GM18951 (cell line): ENCODE data around the gene JARID2.

Source experiments
- POLR2A ChIP-seq: IDR thresholded peaks from 4 replicates; pipeline ENCODE4 v1.6.1; 2011; ENCODE audit warnings: mild to moderate bottlenecking; ENCODE audit not compliant: insufficient read length, insufficient read depth; ENCODE audit errors: extremely low read depth
- in situ Hi-C: fragments of 300-500 bp; cut with MboI; formaldehyde crosslinking; loops from one replicate; pipeline ENCODE4 v1.12.0; 2022; ENCODE audit warnings: low sequenced_read_pairs, mixed read lengths, inconsistent platforms; ENCODE audit not compliant: unreplicated experiment

JARID2 gene

GRCh38 chr6:15434823-15435380 lies 189.0 kb downstream of the JARID2 start:
- no peak for TF ChIP-seq POLR2A
- in situ Hi-C loops: no loop called here

- TF ChIP-seq POLR2A: no peak
- in situ Hi-C loops: no loop called here
Measured at GRCh38 chr6:15435468-15435867, 189.6 kb downstream of the JARID2 start.

GRCh38 chr6:15436451-15436850 lies 190.6 kb downstream of the JARID2 start:
- TF ChIP-seq POLR2A: no peak
- in situ Hi-C loops: no loop called here

- in situ Hi-C loops: no loop called here
Measured at GRCh38 chr6:15437090-15437635, 191.3 kb downstream of the JARID2 start.

GRCh38 chr6:15439410-15440025 lies 193.6 kb downstream of the JARID2 start:
- in situ Hi-C loops: no loop called here
- TF ChIP-seq POLR2A: no peak

More at GRCh38 chr6:15437090-15437635, 191.3 kb downstream of the JARID2 start:
- no peak for TF ChIP-seq POLR2A

GRCh38 chr6:15440040-15440439 lies 194.2 kb downstream of the JARID2 start:
- in situ Hi-C loops: no loop called here
- TF ChIP-seq POLR2A: no peak

GRCh38 chr6:15441215-15441868 lies 195.5 kb downstream of the JARID2 start:
- in situ Hi-C loops: no loop called here
- TF ChIP-seq POLR2A: no peak

GRCh38 chr6:15441981-15442380 lies 196.1 kb downstream of the JARID2 start:
- in situ Hi-C loops: no loop called here
- TF ChIP-seq POLR2A: no peak

GRCh38 chr6:15442467-15442866 lies 196.6 kb downstream of the JARID2 start:
- no peak for TF ChIP-seq POLR2A
- in situ Hi-C loops: no loop called here

GRCh38 chr6:15443119-15443830 lies 197.4 kb downstream of the JARID2 start:
- TF ChIP-seq POLR2A: no peak

GRCh38 chr6:15444081-15444731 lies 198.3 kb downstream of the JARID2 start:
- in situ Hi-C loops: no loop called here
- TF ChIP-seq POLR2A: no peak

More at GRCh38 chr6:15443119-15443830, 197.4 kb downstream of the JARID2 start:
- in situ Hi-C loops: no loop called here

- in situ Hi-C loops: no loop called here
- TF ChIP-seq POLR2A: no peak
Measured at GRCh38 chr6:15444881-15445280, 199.0 kb downstream of the JARID2 start.
